NCI-H128 (cell line): ENCODE measurements around the gene TMEM175.

Source experiments
- DNase-seq: peaks from one replicate; lab custom pipeline; 2025; ENCODE audit not compliant: unreplicated experiment; lab: John Stamatoyannopoulos, UW

Gene TMEM175

DNA sequence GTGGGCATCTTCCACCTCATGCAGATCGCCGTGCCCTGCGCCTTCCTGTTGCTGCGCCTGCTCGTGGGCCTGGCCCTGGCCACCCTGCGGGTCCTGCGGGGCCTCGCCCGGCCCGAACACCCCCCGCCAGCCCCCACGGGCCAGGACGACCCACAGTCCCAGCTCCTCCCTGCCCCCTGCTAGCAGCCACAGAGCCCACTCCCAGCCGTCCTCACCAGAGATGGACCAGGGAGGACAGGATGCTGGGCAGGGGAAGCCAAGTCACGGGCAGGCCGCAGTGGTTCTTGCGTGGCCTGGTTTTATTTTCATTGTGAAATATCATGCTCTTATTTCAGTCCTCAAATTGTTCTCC, 26.0 kb downstream of the TMEM175 start:
- DNase-seq, result no peak

DNA sequence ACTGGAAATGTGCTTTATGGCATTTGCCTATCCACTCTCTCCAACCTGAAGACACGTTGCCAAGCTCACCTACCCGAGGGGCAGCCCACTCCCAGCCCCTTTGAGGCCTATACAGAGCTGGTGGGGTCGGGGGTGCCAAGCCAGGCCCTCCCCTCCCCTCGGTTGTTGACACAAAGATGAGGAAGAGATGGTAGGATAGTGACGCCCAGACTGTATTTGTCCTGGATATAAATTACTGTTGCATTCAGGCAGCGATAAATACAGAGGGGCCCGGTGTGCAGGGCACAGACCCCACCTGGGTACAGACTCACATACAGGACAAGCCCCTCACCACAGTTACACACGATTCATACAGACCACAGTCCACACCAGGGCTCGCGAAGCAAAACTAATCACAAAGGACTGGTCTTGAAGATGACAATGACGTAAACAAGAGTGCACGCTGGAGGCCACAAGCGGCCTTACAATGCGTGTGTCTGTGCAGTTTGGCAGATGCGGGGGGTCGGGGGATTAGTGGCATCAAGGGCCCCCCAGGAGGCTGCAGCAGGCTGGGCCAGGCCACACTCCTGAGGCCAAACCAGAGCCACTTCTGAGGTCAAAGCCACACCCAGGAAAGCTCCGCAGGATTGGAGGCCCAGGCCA, 26.6 kb downstream of the TMEM175 start:
- DNase-seq, result no peak

DNA sequence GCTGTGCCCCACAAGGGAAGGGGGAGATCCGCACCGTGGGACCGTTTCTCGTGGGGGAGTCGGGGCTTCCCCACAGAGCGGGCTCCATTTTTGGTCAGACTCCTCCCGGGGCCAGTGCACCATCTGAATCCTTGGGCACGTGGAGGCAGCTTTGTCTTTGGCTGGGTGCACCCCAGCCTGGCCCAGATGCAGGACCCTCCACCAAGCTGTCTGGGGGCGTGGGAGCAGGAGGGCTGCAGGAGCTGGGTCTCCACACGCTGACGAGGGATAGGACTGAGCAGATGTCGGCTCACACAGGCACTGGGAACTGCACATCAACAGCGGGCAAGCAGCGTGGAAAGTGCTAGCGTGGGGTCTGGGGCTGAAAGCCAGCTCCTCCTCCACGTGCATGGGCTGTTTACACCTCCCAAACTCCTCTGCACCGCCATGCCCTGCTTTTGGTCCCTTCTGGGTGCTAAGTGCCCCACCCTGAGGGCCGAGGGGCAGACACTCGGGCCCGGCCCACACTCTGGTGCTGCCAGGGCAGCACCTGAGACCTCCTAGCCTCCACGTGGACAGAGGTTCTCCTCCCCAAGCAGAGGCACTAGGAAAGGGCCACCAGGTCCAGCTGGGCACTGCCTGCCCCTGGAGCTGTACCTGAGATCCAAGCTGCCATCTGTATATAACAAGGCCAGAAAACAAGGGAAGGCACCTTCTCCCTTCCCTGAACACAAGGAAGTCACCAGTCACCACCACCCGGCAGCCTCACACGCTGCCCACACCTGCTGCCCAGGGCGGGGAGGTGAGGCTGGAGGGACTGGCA, 27.3 kb downstream of the TMEM175 start:
- no peak for DNase-seq

DNA sequence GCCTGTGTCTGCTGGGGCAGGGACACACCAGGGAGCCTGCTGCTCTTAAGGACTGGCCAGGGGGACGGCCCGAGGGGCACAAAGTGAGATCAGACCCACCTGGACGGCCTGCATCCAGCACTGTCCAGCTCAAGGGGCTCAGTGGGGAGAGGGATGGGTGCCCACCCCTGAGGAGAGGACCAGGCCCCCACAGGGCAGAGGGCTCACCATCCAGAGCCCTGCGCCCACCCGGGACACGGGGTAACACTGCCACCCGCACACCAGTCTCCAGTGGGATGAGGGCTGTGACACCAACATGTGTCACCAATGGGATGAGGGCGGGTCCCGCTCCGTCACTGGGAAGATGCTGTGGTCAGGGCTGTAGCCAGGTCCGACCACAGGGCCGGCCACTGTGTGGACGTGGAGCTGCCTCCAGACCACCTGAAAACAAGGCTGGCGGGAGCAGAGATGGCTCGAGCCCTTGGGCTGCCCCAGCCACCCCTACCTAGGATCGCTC, 27.9 kb downstream of the TMEM175 start:
- DNase-seq, result no peak

DNA sequence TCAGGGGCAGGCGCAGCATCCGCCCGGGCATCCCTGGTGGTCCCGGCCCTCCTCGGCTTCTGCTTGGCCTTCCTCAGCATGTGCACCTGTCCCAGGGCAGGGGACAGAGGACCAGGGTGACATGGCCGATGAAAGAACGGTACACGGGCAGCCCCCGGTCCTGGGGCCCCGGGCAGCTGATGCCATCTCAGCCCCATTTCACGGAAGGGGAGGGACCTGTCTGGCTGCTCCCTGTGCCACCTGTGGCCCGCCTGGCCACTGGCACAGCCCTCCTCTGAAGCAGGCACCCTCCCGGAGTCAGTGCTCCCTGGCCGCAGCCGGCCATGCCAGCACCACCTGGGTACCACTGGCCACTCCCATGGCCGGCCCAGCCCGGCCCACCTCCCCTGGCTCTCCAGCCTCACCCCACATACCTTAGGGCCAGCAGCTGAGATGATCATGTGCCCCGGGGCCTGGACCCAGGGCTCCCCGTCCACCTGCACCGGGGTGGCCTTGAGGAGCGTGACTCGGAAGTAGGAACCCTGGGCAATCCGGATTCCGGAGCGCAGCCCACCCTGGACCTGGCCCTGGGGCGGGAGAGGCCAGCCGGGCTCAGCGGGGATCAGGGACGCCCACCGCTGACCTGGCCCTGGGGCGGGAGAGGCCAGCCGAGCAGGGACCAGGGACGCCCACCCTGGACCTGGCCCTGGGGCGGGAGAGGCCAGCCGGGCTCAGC, 28.5 kb downstream of the TMEM175 start:
- no peak for DNase-seq

DNA sequence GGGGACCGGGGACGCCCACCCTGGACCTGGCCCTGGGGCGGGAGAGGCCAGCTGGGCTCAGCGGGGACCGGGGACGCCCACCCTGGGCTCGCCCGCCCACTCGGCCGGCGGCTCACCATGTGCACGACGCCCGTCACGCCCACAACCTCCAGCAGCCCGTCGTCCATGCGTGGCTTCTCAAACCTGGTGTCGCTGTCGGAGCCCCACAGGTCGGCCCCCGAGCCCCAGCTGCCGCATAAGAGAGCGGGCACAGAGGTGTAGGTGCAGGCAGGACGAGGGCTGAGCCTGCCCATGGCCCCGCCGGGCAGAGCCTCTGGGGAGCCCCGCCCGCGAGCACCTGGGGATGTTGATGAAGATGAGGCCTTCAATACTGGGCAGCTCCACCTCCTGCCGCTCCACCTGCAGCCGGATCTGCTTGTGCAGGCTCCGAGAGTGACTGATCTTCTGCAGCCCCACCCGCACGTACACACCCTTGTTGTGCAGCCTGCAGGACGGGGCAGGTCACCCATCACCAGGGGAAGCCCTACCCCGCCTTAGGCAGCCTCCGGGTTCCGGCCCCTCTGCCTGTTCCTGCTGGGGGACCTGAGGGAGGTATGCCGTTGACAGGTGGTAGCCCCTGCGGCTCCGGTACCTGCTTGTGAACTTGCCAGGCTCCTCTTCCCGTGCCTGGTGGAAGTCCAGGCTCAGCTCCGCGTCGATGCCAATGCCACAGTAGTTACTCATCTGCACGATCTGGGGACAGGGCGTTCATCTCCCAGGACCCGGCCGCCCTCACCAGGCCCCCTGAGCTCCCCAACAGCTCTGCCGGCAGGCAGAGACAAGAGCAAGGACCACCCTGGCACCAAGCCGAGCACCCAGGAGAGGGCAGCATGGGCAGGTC, 29.3 kb downstream of the TMEM175 start:
- no peak for DNase-seq

DNA sequence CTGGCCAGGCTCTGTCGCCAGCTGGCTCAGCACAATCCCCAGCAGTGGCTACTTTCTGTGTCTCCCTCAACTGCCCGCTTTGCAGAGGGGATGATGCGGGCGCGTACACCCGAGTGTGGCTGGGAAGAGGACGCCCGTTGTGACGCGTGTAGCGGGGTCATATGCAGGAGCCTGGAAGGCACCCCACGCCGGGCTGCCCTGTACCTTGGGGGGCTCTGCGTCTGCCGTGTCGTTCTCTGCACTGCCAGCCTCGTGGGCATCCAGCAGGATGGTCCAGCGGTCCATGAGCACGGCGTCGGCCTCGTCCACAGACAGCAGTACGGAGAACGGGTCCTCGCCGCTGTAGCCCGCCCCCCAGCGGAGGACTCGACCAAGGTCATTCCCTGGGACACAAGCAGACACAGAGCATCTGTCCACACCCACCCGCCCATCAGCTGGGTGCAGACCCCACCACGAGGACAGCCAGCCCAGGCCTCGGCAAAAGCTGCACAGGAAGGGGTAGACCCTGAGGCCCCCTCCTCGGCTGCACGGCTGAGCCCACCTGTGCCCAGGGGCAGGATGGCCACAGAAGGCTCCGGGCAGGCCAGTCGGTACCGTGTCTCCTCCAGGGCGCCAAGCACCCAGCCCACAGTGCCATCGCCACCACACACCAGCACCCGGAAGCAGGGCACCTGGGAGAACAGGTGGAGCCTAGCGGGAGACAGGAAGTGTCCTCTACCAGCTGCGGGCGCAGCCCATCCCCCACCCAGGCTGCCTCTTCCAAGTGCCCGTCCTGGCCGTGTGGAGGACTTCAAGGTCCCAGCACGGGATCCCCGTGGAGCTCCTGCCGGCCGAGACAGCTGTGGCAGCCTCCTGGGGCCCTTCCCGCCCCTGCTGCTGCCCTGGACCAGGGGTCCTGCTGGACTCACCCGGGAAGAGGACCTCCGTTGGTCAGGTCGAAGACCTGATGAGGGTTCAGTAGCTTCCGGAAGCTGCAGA, 30.3 kb downstream of the TMEM175 start:
- no peak for DNase-seq

DNA sequence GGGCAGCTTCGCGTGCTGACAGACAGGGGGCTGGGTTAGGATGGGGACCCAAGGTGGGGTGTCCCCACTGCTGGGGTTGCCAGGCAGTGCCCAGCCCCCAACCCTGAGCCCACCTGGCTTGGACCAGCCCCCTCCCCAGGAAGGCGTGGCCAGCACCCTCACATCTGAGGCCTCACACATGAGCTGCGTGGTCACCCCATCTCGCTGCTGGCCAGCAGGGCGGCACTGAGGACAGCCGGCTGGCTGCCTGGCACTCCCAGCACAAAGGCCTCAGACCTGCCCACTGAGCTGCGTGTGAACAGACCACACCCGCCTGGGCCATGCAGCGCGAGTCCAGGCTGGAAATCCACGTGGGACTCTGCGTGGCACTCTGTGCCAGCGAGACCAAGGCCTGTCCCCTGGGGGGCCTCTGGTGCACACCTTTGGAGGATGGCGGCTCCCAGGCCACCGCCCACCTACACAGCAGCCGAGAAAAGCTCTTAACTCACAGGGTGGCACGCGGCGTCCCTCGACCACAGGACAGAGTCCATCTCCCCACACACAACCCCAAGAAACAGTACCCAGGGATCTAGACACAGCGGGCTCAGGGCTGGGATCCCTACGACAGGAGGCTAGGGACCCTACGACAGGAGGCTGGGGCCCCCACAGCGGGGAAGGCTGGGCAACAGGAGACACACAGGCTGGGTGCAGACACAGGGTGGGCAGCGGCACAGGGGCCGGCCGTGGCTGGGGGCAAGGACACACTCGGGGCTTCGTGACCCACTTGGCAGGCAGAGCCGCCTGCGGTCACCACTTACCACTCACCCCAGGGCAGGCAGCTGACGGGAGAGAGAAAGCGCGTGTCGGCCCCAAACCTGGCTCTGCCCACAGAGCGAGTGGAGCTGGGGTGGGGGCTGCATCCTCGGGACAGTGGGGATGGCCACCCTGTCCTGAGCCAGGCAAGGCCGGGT, 31.3 kb downstream of the TMEM175 start:
- no peak for DNase-seq

DNA sequence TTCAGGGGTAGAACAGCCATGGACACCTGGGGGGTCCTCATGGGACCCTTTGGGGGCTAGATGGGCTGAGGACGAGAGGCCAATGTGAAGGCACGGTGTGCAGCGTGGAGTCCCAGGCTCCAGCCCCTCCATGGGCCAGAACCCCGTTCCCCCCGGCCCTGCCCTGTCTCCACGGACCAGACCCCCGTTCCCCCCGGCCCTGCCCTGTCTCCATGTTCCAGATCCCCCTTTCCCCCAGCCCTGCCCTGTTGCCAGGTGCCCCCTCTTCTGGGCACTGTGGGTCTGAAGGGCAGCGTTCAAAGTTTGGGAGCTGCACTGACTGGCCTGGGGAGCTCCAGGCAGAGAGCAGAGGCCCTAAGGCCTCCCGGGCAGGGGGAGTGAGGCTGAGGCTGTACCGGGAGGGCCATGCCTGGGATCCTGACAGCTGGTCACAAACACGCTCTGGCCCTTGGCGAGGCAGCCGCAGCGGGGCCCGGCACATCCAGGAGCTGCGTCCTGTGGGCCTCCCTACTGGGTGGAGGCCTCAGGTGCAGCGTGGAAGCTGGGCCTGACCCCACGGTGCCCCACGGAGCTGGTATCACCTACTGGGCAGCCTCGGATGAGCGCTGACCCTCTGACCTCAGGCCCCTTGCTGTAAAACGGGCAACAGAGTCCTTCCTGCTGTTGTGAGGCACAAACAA, 32.2 kb downstream of the TMEM175 start:
- no peak for DNase-seq

DNA sequence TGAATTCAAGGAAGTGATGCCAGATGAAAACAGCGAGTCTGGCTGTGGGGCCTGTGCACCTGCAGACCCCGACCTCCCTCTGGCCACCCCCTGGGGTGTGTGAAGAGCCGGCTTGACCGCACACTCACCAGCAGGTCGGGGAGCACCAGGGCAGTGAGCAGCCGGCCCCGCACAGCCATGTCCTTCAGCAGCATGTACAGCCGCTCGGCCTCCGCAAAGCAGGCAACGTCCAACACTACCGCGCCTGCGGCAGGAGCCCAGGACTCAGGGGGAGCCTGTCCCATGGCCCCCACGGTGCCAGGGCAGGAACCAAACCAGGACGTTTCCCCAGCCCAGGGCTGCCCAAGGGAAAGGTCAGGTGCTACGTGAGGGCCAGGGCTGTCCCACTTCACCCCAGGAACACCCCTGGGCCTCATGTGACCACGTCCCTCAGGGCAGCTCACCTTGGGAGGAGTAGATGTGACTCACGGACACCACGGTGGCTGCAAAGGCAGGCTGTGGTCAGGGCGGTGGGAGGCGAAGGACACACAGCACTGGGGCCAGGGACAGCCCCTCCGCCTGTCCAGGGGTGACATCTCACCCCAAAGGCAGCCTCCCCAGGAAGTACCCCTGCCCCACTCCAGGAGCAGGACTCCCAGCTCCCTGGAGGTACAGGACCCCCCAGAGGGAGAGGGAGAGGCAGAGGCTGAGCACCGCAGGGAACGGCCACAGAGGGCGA, 32.9 kb downstream of the TMEM175 start:
- no peak for DNase-seq

DNA sequence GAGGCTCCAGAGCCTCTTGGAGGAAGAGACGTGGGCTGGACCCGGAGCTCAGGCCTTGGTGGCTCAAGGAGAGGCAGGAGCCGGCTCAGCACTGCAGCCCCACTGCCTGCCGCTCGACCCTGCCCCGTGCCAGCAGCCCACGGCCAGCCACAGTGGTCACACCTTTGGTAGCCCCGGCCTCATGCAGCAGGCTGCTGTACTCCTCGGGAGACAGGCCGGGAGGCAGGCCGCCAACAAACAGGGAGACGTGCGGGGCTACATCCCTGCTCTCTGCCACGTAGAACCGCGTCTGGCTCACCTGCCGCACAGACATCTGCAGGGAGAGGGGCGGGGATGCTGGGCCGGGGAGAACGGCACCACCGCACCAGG, 33.5 kb downstream of the TMEM175 start:
- no peak for DNase-seq

DNA sequence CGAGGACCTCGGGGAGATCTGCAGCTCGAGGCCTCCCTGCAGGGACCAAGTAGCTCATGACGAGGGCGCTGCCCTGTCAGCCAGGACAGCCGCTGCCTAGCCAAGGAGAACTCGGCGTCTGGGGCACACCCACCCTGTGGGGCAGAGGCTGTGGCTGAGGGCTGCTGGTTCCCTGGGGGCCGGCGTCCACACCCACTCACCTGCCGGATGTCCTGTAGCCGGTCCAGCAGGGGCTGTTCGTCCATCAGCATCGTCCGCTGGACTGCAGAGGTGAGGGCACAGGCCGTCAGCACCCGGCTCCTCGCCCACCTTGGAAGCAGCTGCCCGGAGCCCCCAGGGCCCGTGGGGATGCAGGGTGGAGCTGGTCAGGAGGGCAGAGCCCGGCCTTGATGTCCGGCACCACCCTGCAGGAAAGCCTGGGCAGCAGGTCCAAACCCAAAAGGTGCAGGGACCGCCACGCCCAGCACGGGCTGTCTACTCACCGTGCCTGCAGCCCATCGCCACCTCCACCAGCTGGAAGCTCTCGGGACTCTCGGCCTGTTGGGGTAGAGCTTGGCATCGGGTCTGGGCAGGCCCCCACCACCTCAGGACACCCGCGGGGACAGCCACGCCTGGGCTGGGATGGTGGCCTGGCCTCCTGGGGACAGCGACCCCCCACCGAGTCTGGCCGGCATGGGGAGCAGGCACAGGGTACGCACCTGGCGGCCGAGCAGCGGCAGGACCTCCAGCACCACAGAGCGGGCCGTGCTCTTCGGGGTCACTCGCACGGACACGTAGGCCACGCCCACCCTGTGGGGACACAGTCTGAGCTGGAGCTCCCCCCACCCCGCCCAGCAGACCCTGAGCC, 34.2 kb downstream of the TMEM175 start:
- no peak for DNase-seq

DNA sequence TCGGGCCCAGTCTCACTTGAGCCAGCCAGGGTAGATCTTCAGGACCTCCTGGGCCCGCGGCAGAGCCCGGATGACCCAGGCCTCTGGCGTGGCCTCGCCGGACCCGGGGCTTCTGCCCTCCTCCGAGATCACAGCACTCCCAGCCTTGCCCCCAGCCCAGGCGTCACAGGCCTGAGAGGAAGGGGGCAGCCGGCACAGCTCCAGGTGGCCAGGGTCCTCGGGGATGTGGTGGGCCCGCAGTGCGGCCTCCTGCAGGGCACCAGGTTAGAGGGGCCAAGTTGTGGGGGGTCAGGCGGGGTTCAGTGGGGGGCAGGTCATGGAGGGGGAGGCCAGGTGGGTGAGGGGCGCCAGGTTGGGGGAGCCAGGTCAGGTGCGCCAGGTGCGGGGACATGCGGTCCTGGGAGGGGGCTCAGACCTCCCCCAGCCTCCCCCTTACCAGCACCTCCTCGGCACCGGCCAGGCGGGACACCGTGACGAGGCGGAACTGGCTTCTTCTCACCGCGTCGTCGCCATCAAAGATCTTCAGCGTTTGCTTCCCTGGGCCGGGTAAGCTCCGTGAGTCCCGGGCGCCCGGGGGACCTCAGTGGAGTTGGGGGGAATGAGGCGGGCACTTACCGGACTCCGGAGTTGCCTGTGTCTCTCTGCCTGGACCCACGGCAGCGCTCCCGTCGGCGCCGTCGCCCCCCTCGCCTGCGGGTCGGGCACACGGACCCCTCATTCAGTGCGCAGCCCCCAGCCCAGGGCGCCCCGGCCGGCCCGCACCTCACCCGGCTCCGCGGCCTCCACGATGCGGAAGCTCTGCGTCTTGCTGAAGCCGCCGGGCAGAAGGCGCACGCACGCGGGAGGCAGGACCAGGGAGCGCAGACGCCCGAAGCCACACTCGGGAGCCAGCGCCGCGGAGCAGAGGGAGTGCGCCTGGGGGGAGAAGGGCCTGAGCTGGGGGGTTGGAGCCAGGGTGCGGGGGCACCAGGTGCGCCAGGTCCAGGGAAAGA, 35.1 kb downstream of the TMEM175 start:
- no peak for DNase-seq

DNA sequence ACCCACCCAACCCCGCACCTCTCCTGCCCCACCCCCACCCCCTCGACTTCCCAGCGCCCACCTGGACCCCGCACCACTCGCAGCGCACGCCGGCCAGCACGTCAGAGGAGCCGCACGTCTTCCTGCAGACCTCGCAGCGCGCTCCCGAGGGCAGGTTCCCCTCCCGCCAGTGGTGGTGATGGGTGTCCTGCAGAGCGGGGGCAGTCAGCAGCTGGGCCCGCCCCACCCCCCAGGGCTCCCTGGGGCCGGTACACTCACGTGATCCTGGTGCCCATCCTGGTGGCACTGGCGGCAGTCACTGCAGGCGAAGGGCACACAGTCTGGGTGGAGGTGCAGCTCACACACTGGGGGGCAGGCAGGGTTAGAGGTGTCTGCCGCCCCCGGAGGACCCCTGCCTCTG, 36.0 kb downstream of the TMEM175 start:
- no peak for DNase-seq

DNA sequence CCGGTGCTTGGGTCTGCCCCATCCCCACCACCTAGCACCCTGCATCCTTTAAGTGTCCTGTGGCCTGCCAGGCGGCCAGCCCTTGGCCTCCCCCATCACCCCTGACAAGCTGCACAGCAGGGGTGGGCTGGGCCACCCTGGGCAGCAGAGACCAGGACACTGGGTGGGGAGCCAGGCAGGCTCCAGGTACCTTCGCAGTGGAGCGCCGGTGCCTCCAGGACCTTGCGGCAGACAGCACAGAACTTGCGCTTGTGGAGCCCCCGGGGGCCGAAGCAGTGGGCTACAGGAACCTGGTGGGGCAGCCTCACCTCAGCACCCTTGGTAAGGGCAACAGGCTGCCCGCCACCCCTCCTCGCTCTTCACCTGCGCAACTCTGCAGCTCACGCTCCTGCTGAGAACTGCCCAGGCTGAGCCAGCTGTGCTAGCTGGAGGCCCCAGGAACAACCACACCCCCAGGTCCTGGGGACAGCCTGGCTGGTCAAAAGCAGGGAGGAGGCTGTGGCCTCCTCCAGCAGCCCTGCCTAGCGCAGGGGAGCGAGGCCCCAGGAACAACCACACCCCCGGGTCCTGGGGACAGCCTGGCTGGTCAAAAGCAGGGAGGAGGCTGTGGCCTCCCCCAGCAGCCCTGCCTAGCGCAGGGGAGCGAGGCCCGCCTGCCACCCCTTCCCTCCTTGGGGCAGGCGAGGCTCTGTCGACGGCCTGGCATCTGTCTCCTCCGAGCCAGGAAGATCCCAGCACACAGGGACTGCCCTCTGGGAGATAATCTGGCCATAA, 36.5 kb downstream of the TMEM175 start:
- DNase-seq, result no peak
